ENCODE results near the gene SDCCAG8.

DNA sequence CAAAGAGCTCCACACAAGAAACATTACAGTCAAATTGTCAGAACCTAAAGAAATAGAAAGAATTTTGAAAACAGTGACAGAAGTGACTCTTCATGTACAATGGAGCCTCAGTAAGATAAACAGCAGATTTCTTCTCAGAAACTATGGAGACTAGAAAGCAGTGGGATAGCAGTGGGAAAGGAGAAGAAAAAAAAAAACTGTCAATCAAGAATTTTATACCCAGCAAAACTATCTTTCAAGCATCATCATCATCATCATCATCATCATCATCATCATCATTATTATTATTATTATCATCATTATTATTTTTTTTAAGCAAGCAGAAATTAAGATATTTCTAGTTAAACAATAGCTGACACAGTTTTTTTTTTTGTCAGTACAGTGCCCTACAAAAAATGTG is 24.9 kb upstream of the SDCCAG8 start:
- TF ChIP-seq, protein P1, sequence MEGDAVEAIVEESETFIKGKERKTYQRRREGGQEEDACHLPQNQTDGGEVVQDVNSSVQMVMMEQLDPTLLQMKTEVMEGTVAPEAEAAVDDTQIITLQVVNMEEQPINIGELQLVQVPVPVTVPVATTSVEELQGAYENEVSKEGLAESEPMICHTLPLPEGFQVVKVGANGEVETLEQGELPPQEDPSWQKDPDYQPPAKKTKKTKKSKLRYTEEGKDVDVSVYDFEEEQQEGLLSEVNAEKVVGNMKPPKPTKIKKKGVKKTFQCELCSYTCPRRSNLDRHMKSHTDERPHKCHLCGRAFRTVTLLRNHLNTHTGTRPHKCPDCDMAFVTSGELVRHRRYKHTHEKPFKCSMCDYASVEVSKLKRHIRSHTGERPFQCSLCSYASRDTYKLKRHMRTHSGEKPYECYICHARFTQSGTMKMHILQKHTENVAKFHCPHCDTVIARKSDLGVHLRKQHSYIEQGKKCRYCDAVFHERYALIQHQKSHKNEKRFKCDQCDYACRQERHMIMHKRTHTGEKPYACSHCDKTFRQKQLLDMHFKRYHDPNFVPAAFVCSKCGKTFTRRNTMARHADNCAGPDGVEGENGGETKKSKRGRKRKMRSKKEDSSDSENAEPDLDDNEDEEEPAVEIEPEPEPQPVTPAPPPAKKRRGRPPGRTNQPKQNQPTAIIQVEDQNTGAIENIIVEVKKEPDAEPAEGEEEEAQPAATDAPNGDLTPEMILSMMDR (IDR thresholded peaks at IDR 0.05; ENCODE audit: low read depth, low read length): no peak
- TF ChIP-seq, protein P2, sequence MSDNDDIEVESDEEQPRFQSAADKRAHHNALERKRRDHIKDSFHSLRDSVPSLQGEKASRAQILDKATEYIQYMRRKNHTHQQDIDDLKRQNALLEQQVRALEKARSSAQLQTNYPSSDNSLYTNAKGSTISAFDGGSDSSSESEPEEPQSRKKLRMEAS (IDR thresholded peaks at IDR 0.05; ENCODE audit: low read depth, low read length): no peak
- TF ChIP-seq POLR2A (IDR thresholded peaks at IDR 0.05; ENCODE audit: extremely low read depth, insufficient read length) (no peak), MYC (IDR thresholded peaks at IDR 0.05; ENCODE audit: low read depth, low read length) (no peak)
